Neutrophil (primary cell): ENCODE results near the gene ZMYND8.

ENCODE experiments used
- H3K27ac ChIP-seq: fragments of 200-600 bp; sonication (generic); 2 replicates; pipeline ENCODE4 v1.5.1; 2016; ENCODE audit warnings: mild to moderate bottlenecking, moderate library complexity
- H3K27me3 ChIP-seq: fragments of 200-600 bp; sonication (generic); 2 replicates; pipeline ENCODE4 v1.6.0; 2016; ENCODE audit warnings: mild to moderate bottlenecking
- H3K36me3 ChIP-seq: fragments of 200-600 bp; sonication (generic); 2 replicates; pipeline ENCODE4 v1.5.1; 2017
- H3K4me1 ChIP-seq, 2 experiments: fragments of 200-600 bp in 1 of 2; sonication (generic) in 1 of 2; 1 replicate in 1 of 2; 2 replicates in 1 of 2; pipeline versions ENCODE4 v1.5.1 to v1.6.1; 2013 to 2016; ENCODE audit warnings: low read depth in 1 of 2, low read length in 1 of 2, mild to moderate bottlenecking in 1 of 2, moderate library complexity in 1 of 2; ENCODE audit not compliant: control insufficient read depth in 1 of 2, insufficient read depth in 1 of 2
- H3K4me3 ChIP-seq, 2 experiments: fragments of 200-600 bp in 1 of 2; sonication (generic) in 1 of 2; 1 replicate in 1 of 2; 2 replicates in 1 of 2; pipeline ENCODE4 v1.5.1; 2013 to 2016; ENCODE audit warnings: low read depth in 1 of 2, low read length in 1 of 2, mild to moderate bottlenecking in 1 of 2, moderate library complexity in 1 of 2
- H3K9me3 ChIP-seq: fragments of 200-600 bp; sonication (generic); 2 replicates; pipeline ENCODE4 v1.5.1; 2016
- CTCF ChIP-seq: fragments of 200-600 bp; sonication (generic); IDR thresholded peaks from 2 replicates; pipeline ENCODE4 v1.5.1; 2016; ENCODE audit warnings: antibody characterized with exemption

Gene ZMYND8

GRCh38 chr20:47343007-47343472, 13.5 kb downstream of the ZMYND8 start:
- H3K27ac ChIP-seq = no peak overlapping the region
- no peak for TF ChIP-seq CTCF
- no peaks in the 10 kb centered on the region for H3K27me3 ChIP-seq
- no peak overlapping the region for H3K4me3 ChIP-seq
- H3K9me3 ChIP-seq = no peaks in the 10 kb centered on the region
- peaks cover 31% of the 10 kb centered on the region for H3K36me3 ChIP-seq
- H3K4me1 ChIP-seq = no peaks in the 10 kb centered on the region

GRCh38 chr20:47338131-47338628, 18.3 kb downstream of the ZMYND8 start:
- no peak for TF ChIP-seq CTCF
- Histone ChIP-seq H3K27me3 (no peaks in the 10 kb centered on the region), H3K4me1 (peaks cover 0 to 4% of the 10 kb centered on the region in 2 experiments), H3K36me3 (peaks cover 14% of the 10 kb centered on the region), H3K27ac (no peak overlapping the region), H3K9me3 (no peaks in the 10 kb centered on the region), H3K4me3 (no peak overlapping the region)

GRCh38 chr20:47337413-47337812, 19.1 kb downstream of the ZMYND8 start:
- no peak overlapping the region for H3K4me3 ChIP-seq
- no peak overlapping the region for H3K27ac ChIP-seq
- no peaks in the 10 kb centered on the region for H3K27me3 ChIP-seq
- peaks cover 0 to 4% of the 10 kb centered on the region in 2 experiments for H3K4me1 ChIP-seq
- no peak for TF ChIP-seq CTCF
- no peaks in the 10 kb centered on the region for H3K9me3 ChIP-seq
- peaks cover 14% of the 10 kb centered on the region for H3K36me3 ChIP-seq

- no peak for TF ChIP-seq CTCF
- Histone ChIP-seq H3K4me3 (no peak overlapping the region), H3K36me3 (peaks cover 14% of the 10 kb centered on the region), H3K27ac (no peak overlapping the region), H3K4me1 (peaks cover 0 to 4% of the 10 kb centered on the region in 2 experiments), H3K9me3 (no peaks in the 10 kb centered on the region), H3K27me3 (no peaks in the 10 kb centered on the region)
Observed at GRCh38 chr20:47336129-47336754, 20.3 kb downstream of the ZMYND8 start.

- Histone ChIP-seq H3K27ac (no peak overlapping the region), H3K4me1 (peaks cover 4% of the 10 kb centered on the region in 2 experiments), H3K27me3 (no peaks in the 10 kb centered on the region)
Observed at GRCh38 chr20:47335251-47336128, 21.0 kb downstream of the ZMYND8 start.

More at GRCh38 chr20:47335251-47336128, 21.0 kb downstream of the ZMYND8 start:
- no peak overlapping the region for H3K4me3 ChIP-seq
- peaks cover 14% of the 10 kb centered on the region for H3K36me3 ChIP-seq
- no peak for TF ChIP-seq CTCF
- no peaks in the 10 kb centered on the region for H3K9me3 ChIP-seq
